Activated T-cell treated with anti-CD3 and anti-CD28 coated beads, Interleukin-2, amount 50 U/mL, for 24 hours (primary cell): ENCODE measurements around the gene SLAMF7.

Experiments used
- DNase-seq: peaks from one replicate; pipeline ENCODE4 v3.0.0-alpha.2; 2020
- H3K27ac Mint-ChIP-seq: 2 replicates; pipeline ENCODE4 v1.8.0; 2020; ENCODE audit warnings: mild to moderate bottlenecking, mixed read lengths
- H3K27me3 Mint-ChIP-seq: 2 replicates; pipeline ENCODE4 v1.8.0; 2020; ENCODE audit warnings: mixed read lengths
- H3K36me3 Mint-ChIP-seq: 2 replicates; pipeline ENCODE4 v1.8.0; 2020; ENCODE audit warnings: low read depth, mixed read lengths
- H3K4me1 Mint-ChIP-seq: 2 replicates; pipeline ENCODE4 v1.8.0; 2020; ENCODE audit warnings: low read depth, mixed read lengths
- H3K4me3 Mint-ChIP-seq: 2 replicates; pipeline ENCODE4 v1.8.0; 2020; ENCODE audit warnings: mild to moderate bottlenecking, moderate library complexity, mixed read lengths
- H3K9me3 Mint-ChIP-seq: 2 replicates; pipeline ENCODE4 v1.8.0; 2020; ENCODE audit warnings: mixed read lengths

Gene SLAMF7

DNA sequence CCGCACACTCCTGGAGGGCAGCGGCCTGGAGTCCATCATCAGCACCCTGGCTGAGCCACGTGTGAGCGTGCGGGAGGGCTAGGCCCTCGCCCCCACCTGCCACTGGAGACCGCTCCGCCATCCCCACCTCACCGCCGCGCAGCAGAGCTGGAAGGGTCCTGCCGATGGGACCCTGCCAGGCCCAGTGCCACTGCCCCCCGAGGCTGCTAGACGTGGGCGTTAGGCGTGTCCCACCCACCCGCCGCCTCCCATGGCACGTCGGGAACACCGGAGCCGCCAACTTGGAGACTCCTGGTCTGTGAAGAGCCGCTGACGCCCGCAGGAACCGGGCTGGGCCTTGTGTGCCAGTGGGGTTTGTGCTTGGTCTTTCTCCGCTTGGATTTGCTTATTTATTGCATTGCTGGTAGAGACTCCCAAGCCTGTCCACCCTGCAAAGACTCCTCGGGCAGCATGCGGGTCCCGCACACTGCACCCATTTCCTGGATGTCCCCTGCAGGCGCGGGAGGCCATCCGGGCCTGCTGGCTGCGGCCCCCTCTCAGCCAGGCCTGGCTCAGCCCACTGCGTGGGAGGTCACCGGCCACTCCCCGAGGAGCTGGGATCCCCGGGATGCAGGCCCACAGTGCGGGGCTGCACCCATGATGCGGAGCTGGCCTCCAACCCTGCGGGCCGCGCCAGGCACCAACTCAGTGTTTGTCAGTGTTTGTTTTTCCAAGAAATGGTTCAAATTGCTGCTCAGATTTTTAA, 63.0 kb downstream of the SLAMF7 start:
- Mint-ChIP-seq H3K36me3 (peaks cover 32% of the 10 kb centered on the region), H3K27me3 (no peaks in the 10 kb centered on the region), H3K9me3 (peaks cover 5% of the 10 kb centered on the region), H3K27ac (no peak overlapping the region), H3K4me1 (peaks cover 87% of the 10 kb centered on the region), H3K4me3 (no peak overlapping the region)
- no peak for DNase-seq
